Endothelial cell of umbilical vein (primary cell): ENCODE measurements around the gene PRPF39. TPM values are rescaled to one million over a fixed set of nuclear protein-coding genes. Genes with fewer than 3 reads are reported as not detected.

Experiments
- BruUV-seq: library from RNA; stranded (reverse); fragments of 400-500 nt; replicated peaks from 2 replicates; lab custom pipeline; 2021; lab: Mats Ljungman, UMichigan
- CTCF ChIA-PET: fragments of 300-600, 350-600 bp; sonication (Branson Sonifier 250); formaldehyde crosslinking; loops from one replicate; lab custom pipeline; 2021; ENCODE audit warnings: antibody characterized with exemption, inconsistent platforms; lab: Charles Lee
- POLR2A ChIA-PET: fragments of 300-600, 350-600 bp; sonication (Branson Sonifier 250); formaldehyde crosslinking; loops from one replicate; lab custom pipeline; 2021; ENCODE audit warnings: antibody characterized with exemption, inconsistent platforms; lab: Charles Lee
- DNase-seq: peaks from one replicate; pipeline ENCODE4 v3.0.0-alpha.2; 2011; ENCODE audit warnings: low read depth, low spot score
- FAIRE-seq: peaks from 2 replicates; lab custom pipeline; 2011; peaks lifted over from hg19 to GRCh38; lab: Jason Lieb, UNC
- H2AFZ ChIP-seq: 2 replicates; pipeline ENCODE4 v1.6.0; 2012; ENCODE audit warnings: low read depth, low read length, control low read depth, inconsistent platforms
- H3K27ac ChIP-seq: 2 replicates; pipeline ENCODE4 v1.5.1; 2011; ENCODE audit warnings: low read depth, mild to moderate bottlenecking, control low read depth, low read length, moderate library complexity; ENCODE audit not compliant: insufficient read depth
- H3K27me3 ChIP-seq, 2 experiments: 2 replicates each; pipeline versions ENCODE4 v1.6.0 to v1.6.1; 2011; ENCODE audit warnings: low read length in 2 of 2, mixed read lengths in 1 of 2; ENCODE audit not compliant: control insufficient read depth in 2 of 2, insufficient read depth in 2 of 2
- H3K36me3 ChIP-seq, 2 experiments: 2 replicates in 1 of 2; 3 replicates in 1 of 2; pipeline ENCODE4 v1.5.1; 2011; ENCODE audit warnings: low read length in 2 of 2, mild to moderate bottlenecking in 1 of 2, moderate library complexity in 1 of 2; ENCODE audit not compliant: control insufficient read depth in 2 of 2, insufficient read depth in 2 of 2; ENCODE audit errors: extremely low read depth in 1 of 2
- H3K4me1 ChIP-seq: 3 replicates; pipeline ENCODE4 v1.5.1; 2011; ENCODE audit warnings: mild to moderate bottlenecking, low read length; ENCODE audit not compliant: control insufficient read depth, insufficient read depth; ENCODE audit errors: extremely low read depth
- H3K4me2 ChIP-seq: 2 replicates; pipeline ENCODE4 v1.6.1; 2011; ENCODE audit warnings: low read length, control low read depth, mixed read lengths; ENCODE audit not compliant: insufficient read depth
- H3K4me3 ChIP-seq, 3 experiments: fragments of 200-600 bp in 1 of 3; sonication (generic), shearing (Covaris generic) in 1 of 3; replicated peaks in 1 of 3; 2 replicates each; pipeline ENCODE4 v1.5.1; 2011 to 2016; ENCODE audit warnings: control low read depth in 3 of 3, low read length in 3 of 3, mild to moderate bottlenecking in 2 of 3, inconsistent platforms in 1 of 3, low read depth in 1 of 3, moderate library complexity in 1 of 3; ENCODE audit not compliant: insufficient read depth in 1 of 3
- H3K79me2 ChIP-seq: 2 replicates; pipeline ENCODE4 v1.6.0; 2012; ENCODE audit warnings: low read length, inconsistent platforms; ENCODE audit not compliant: control insufficient read depth, insufficient read depth
- H3K9ac ChIP-seq: replicated peaks from 2 replicates; pipeline ENCODE3; 2011; ENCODE audit warnings: low read length, control low read depth; ENCODE audit not compliant: insufficient read depth; ENCODE audit errors: extremely low read depth
- H3K9me1 ChIP-seq: replicated peaks from 3 replicates; pipeline ENCODE4 v1.6.0; 2011; ENCODE audit warnings: mild to moderate bottlenecking, low read length; ENCODE audit not compliant: control insufficient read depth, insufficient read depth; ENCODE audit errors: extremely low read depth
- H3K9me3 ChIP-seq: replicated peaks from 2 replicates; pipeline ENCODE4 v1.5.1; 2012; ENCODE audit warnings: low read length, inconsistent platforms; ENCODE audit not compliant: control insufficient read depth, insufficient read depth
- H4K20me1 ChIP-seq: replicated peaks from 2 replicates; pipeline ENCODE3; 2011; ENCODE audit warnings: mild to moderate bottlenecking, low read length; ENCODE audit not compliant: control insufficient read depth, insufficient read depth; ENCODE audit errors: extremely low read depth
- EZH2 ChIP-seq: IDR thresholded peaks from 2 replicates; pipeline ENCODE4 v1.6.1; 2012; ENCODE audit warnings: borderline replicate concordance, low read depth, mild to moderate bottlenecking, moderate library complexity, low read length, inconsistent platforms; ENCODE audit not compliant: severe bottlenecking
- GATA2 ChIP-seq: IDR thresholded peaks from 2 replicates; pipeline ENCODE4 v1.7.0; 2011; ENCODE audit warnings: low read depth, mild to moderate bottlenecking, moderate library complexity, mixed read lengths, low read length; ENCODE audit not compliant: insufficient read length, insufficient read depth
- MYC ChIP-seq: IDR thresholded peaks from one replicate; pipeline ENCODE4 v1.6.1; 2011; ENCODE audit warnings: mild to moderate bottlenecking, low read depth, low read length
- POLR2A ChIP-seq: IDR thresholded peaks from 2 replicates; pipeline ENCODE4 v1.6.1; 2012; ENCODE audit warnings: low read depth, mild to moderate bottlenecking, control low read depth, low read length
- POLR2AphosphoS5 ChIP-seq: IDR thresholded peaks from 2 replicates; pipeline ENCODE4 v1.6.1; 2012; ENCODE audit warnings: low read depth, mild to moderate bottlenecking, control low read depth, low read length, moderate library complexity; ENCODE audit not compliant: insufficient read depth
- dilution Hi-C: fragments of 300-500 bp; cut with MboI; formaldehyde crosslinking; loops from one replicate; pipeline ENCODE4 v1.15.0; 2019; ENCODE audit warnings: low sequenced_read_pairs; ENCODE audit not compliant: extremely low pct_ligation_motif_present
- intact Hi-C: fragments of 100-400 bp; cut with micrococcal nuclease; formaldehyde crosslinking; loops from one replicate; pipeline ENCODE4 v1.10.0; 2022
- polyA plus RNA-seq, 4 experiments: library from polyadenylated mRNA; depleted of rRNA in 3 of 4; stranded (reverse) in 3 of 4; unstranded in 1 of 4; fragments of >200 nt; gene quantifications; 2 replicates each; pipeline versions ENCODE4 v1.2.1 to v1.2.3, GENCODE V29; 2011 to 2012; ENCODE audit warnings: missing spikeins in 1 of 4
- total RNA-seq: library from RNA; stranded (reverse); gene quantifications from 2 replicates; pipeline ENCODE4 v1.2.3, GENCODE V29; 2021

PRPF39 gene
- total and polyA plus RNA-seq, 2 donors (not counting 3 experiments of a cell fraction or from before 2014, with no cell fraction given), result 24.8 to 44.4 TPM

DNA sequence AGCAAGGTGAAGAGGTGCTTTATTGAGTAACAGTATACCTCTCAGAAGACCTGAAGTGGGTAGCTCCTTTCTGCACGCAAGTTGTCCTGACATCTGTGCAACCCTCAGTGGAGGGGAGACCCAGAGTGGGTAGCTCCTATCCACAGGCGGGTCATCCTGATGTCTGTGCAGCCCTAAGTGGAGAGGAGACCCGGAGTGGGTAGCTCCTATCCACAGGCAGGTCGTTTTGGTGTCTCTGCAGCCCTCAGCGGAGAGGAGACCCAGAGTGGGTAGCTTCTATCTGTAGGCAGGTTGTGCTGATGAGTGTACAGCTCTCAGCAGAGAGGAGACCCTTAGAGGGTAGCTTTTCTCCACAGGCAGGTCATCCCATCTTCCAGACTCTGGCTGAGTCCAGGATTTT lies 45.1 kb upstream of the PRPF39 start:
- Histone ChIP-seq H3K9me1 (no peaks in the 10 kb centered on the region), H3K4me3 (no peak overlapping the region), H4K20me1 (no peaks in the 10 kb centered on the region), H3K4me2 (no peak overlapping the region), H3K4me1 (no peaks in the 10 kb centered on the region), H3K9ac (no peak overlapping the region), H3K9me3 (no peaks in the 10 kb centered on the region), H3K27ac (no peak overlapping the region), H3K36me3 (peaks cover 0 to 7% of the 10 kb centered on the region in 2 experiments), H3K27me3 (no peaks in the 10 kb centered on the region), H3K79me2 (no peaks in the 10 kb centered on the region), H2AFZ (no peak overlapping the region)
- intact Hi-C loops, result no loop called here
- dilution Hi-C loops, result no loop called here
- POLR2A ChIA-PET, result interaction anchor here (1.6 kb wide), 1 partner anchor 13 kb away, joined by 3 read pairs; no protein-coding TSS in a partner anchor
- no TSS peak for BruUV-seq
- CTCF ChIA-PET, result no interaction called here
- DNase-seq (no peak), FAIRE-seq (no peak)
- no peak for TF ChIP-seq GATA2

- no TSS peak for BruUV-seq
- H3K27me3 ChIP-seq, result no peaks in the 10 kb centered on the region
- ChIA-PET POLR2A (interaction anchor here (1.6 kb wide), 1 partner anchor 13 kb away, joined by 3 read pairs; no protein-coding TSS in a partner anchor), CTCF (no interaction called here)
- no peak for DNase-seq
- no peaks in the 10 kb centered on the region for H3K9me1 ChIP-seq
- no peak overlapping the region for H3K4me2 ChIP-seq
- no peaks in the 10 kb centered on the region for H3K4me1 ChIP-seq
- H2AFZ ChIP-seq, result no peak overlapping the region
- H3K27ac ChIP-seq, result no peak overlapping the region
- peaks cover 0 to 7% of the 10 kb centered on the region in 2 experiments for H3K36me3 ChIP-seq
- intact Hi-C loops, result no loop called here
- no peaks in the 10 kb centered on the region for H4K20me1 ChIP-seq
- H3K4me3 ChIP-seq, result no peak overlapping the region
- H3K79me2 ChIP-seq, result no peaks in the 10 kb centered on the region
- no peak for FAIRE-seq
- dilution Hi-C loops, result no loop called here
- no peaks in the 10 kb centered on the region for H3K9me3 ChIP-seq
- no peak overlapping the region for H3K9ac ChIP-seq
- no peak for TF ChIP-seq POLR2AphosphoS5
- TF ChIP-seq EZH2, result no peak
- TF ChIP-seq GATA2, result no peak
- TF ChIP-seq POLR2A, result no peak
- TF ChIP-seq MYC, result no peak
Measured at GRCh38 chr14:45039390-45039789, 44.5 kb upstream of the PRPF39 start.
